GM21786 (cell line): Measurements from ENCODE around the gene POU2F3.

Experiments
- ATAC-seq: cut with Tn5 transposase; IDR thresholded peaks from one replicate; pipeline ENCODE4 v1.9.1; 2021; ENCODE audit not compliant: unreplicated experiment

The POU2F3 gene

DNA sequence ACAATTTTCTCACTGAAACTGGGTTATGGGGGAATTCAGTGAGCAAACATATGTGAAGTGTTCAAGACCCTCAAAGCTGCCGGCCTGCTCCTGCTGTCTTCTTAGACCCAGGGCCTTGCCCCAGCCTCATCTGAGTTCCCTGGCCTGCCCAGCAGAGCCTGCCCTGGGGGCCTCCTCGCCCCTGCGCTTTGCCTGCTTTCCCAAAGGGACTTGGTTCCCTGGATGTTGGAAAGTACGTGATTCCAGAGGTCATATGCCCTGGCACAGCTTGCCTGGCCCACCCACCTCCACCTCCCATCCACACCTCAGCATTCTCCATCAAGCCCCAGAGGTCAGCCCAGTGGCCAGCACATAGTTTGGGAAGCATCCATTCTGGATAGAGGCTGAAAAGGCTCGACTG is 13.7 kb upstream of the POU2F3 start:
- no peak for ATAC-seq

DNA sequence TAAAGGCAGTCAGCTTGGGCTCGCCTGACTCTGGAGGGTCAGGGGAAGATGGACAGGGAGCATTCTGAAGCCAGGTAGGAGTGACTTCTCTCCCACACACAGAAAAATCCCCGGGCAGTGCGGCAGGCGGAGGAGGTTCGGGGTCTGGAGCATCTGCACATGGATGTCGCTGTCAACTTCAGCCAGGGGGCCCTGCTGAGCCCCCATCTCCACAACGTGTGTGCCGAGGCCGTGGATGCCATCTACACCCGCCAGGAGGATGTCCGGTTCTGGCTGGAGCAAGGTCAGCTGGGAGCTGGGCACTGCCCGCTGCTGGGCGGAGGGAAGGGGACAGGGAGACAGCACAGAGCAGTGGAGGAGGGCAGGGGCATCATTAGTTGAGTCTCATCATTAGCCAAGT is 13.2 kb upstream of the POU2F3 start:
- ATAC-seq: no peak

DNA sequence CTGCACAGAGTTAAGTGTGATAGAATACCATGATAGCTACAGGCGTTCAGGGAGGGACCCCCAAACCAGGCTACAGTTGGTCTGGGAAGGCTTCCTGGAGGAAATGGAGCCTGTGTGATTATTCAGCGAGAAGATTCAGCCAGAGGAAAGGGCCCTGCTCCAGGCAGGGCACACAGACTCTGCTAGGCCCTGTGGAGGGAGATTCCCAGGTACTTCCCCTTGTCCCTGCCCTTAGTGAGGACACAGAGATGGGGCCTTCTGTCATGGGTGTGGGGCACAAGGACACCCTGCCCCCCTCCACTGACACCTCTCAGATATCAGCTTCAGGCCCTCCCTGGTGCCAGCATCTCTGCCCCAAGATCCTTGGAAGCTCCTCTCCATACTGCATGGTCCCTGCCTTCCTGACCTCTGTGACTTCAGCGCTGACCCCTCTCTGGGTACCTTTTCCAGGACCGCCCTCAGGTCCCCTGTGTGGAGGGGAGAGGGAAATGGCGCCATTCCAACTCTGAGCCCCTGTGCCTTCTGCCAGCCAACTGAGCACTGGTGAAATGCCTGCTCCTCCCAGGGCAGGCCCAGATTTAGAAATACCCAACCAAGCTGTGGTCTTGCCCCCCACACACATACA is 12.6 kb upstream of the POU2F3 start:
- no peak for ATAC-seq

DNA sequence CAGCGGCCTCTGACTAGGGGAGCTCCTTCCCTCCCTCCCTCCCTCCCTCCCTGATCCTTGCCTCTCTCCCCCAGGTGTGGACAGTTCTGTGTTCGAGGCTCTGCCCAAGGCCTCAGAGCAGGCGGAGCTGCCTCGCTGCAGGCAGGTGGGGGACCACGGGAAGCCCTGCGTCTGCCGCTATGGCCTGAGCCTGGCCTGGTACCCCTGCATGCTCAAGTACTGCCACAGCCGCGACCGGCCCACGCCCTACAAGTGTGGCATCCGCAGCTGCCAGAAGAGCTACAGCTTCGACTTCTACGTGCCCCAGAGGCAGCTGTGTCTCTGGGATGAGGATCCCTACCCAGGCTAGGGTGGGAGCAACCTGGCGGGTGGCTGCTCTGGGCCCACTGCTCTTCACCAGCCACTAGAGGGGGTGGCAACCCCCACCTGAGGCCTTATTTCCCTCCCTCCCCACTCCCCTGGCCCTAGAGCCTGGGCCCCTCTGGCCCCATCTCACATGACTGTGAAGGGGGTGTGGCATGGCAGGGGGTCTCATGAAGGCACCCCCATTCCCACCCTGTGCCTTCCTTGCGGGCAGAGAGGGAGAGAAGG is 11.1 kb upstream of the POU2F3 start:
- no peak for ATAC-seq

DNA sequence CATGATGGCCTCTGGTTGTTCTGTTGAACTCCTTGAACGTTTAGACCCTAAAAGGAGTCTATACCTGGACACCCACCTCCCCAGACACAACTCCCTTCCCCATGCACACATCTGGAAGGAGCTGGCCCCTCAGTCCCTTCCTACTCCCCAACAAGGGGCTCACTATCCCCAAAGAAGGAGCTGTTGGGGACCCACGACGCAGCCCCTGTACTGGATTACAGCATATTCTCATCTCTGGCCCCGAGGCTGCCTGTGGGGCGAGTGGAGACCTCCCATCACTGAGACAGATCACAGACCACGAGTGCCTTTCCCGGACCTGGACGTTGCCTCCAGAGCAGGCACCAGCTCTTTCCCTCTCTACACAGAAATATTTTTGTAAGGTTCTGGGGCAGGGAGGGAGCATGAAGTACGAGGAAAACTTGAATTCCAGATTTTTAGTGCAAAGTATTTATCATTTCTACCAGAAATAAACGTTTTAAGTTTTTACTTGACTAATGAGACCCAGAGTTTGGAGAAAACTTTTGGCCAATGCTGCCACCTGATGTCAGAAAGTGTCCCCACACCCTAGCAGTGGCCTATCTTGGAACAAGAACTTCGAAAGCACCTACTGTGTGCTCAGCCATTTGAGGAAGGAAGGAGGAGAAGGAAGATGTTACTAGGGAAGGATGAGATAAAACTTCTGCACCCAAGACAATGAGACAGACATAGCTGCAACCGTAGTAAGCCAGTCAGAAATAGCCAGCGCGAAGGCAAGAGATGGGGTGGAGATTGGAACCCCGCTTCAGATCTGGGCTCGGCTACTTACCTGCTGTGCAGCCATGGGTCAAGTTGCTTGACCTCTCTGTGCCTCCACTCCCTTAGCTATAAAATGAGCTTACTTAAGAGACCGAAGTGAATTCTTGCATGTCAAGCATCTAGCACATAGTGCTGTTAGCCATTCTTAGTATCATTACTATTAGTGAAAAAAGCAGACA is 10.2 kb upstream of the POU2F3 start:
- ATAC-seq: no peak

DNA sequence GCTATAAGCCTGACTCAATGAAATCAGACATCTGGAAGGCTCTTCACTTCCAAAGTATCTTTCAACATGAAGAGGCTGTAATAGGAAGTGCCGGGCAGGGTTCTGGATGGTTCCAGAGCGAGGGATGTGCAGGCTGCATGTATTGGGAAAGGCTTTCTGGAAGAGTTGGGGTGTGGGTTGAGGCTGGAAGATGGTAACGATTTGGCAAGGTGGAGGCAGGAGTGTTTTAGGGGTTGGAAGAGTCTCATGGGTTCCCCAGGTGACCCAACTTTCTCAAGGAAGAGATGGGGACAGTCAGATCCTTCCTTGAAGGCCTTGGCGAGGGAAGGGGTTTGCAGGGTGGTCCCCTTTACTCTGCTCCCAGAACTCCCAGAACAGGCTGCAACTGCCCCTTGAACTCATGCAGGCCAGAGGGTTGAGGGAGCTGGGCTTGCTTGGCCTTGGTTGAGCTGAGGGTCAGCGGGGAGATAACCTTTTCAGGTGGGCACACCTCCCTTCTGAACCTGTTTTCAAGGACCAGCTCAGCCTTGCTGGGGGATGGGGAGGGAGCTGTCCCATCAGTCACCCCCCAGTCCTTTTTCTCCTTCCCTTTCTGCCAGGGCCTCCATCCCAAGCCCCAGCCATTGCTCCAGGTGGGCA is 9.4 kb upstream of the POU2F3 start:
- ATAC-seq: no peak

DNA sequence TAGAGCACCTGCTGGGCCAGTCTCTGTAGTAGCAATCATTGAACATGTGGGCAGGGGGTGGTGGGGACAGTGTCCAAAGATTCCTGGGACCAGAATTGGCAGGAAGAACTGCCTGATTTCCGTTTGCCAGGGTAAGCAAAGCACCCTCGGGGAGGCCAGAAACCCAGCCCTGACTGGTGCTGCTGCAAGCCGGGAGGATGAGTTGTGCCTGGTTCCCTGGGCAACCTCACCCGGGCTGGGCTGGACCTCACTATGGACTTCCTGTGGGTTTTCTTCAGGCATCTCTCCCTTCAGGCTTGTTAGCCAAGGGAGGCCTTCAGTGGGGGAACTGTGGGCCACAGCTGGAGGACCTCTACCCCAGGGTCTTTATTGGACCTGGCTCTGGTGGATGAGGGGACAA is 8.0 kb upstream of the POU2F3 start:
- ATAC-seq: no peak

DNA sequence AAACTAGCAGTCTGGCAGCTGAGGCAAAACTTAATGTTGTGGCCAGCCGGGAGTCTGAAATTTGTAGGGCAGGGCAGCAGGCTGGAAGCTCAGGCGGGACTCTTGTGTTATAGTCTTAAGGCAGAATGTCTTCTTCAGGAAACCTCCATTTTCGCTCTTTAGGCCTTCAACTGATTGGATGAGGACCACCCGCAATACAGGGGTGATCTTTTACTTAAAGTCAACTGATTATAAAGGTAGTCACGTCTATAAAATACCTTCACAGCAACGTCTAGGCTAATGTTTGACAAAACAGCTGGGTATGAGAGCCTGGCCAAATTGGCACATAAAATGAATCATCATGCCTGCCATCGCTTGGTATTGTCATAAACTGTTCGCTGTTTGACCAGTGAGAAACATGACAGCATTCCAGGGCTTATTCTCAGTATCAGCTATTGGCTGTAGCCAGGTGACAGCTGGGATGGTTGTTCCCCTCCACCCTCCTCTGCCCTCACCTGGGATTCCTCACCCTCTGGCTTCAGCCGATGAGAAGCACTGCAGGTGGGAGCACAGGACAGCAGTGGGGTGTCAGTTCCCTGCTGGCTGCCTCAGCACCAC is 6.6 kb upstream of the POU2F3 start:
- no peak for ATAC-seq

DNA sequence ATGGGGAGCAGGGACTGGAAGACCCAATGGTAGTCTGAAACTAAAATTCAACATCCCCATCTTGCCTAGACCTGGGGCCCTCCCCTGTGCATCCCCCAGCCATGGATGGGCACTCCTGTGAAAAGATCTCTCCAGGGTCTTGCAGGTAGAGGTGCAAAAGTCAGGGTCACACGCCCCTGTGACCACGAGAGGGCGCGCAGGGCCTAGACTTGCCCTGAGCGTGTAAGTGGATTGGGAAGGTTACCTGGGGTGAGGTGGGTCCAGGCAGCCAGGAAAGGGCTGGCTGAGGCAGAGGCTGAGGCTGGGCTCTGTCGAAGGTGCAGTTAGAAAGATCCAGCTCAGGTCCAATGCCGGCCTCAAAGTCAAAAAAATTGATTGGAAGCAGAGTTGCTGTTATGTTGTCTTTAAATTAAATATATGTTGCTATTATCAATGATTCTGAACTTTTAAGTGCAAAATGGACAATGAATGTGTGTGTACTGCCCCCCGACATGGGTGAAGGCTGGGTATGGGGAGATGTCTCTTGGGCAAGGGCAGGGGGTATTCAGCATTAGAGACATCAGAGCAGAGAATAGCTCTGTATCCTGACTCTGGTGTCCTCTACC is 4.8 kb upstream of the POU2F3 start:
- no peak for ATAC-seq

DNA sequence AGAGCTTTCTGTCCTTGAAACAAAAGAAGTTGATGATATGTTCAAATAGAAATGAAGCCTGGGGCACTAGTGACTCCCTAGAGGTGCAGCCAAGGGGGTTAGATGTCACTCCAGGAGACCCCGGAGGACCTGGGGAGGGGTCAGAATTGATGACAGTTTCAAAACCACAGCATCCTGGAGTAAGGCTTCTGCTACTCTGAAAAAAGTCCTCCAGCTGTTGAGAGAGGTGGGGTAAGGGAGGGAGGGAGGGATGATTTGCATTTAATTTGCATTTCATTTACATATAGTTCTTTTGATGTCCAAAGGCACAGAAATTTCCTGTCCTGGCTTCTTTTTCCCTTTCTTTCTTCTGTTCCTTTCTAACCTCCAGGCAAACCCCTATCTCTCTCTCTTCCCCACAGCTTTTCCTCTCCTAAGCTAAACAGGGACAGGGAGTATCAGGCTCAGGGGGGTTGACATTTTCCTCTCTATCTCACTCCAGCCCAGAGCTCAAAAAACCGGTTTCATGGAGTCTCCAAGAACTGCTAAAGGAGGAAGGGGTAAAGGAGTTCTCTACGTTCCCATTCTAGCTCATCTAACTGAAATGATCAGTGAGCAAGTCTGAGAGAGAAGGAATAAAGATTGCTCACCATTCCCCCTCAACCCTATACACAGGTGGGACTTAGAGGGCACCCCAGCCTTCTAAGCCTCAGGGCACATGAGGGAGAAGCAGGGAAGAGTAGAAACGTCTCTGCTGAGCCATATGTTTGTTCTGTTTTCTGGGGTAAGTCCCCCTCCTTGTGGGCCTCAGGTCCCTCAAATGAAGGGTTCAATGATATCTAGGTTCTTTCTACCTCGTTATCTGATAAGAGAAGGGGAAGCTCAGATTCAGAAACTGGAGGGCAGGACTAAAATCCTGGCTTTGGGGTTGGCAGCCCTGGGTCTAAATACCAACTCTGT is 3.5 kb upstream of the POU2F3 start:
- no peak for ATAC-seq

DNA sequence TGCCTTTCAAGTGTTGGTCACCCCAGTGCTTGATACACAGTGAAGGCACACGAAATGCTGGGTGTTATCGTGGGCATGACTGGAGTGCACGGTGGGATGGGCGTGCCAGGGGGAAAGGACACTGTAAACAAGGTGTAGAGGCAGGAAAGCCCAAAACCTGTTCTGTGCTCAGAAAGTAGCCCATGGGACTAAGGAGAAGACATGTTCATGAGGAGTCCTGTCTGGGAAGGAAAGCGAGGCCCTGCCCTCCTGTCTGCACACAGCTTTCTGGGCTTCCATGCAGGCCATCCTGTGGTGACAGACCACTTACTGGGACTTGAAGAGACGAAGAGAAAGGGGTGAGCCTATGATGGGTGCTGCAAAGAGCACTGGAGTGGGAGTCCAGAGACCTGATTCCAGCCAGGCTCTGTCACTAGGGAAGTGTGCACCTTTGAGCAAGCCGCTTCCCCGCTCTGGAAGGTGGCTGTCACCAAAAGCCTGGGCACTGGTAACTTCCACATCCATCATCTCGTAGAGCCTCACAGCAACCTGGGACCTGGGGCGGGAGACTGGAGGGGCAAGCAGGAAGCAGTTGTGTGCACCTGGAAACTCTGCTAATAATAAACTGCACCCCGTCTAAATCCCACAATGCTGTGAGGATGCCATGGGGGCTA is 846 bp upstream of the POU2F3 start:
- ATAC-seq: no peak

DNA sequence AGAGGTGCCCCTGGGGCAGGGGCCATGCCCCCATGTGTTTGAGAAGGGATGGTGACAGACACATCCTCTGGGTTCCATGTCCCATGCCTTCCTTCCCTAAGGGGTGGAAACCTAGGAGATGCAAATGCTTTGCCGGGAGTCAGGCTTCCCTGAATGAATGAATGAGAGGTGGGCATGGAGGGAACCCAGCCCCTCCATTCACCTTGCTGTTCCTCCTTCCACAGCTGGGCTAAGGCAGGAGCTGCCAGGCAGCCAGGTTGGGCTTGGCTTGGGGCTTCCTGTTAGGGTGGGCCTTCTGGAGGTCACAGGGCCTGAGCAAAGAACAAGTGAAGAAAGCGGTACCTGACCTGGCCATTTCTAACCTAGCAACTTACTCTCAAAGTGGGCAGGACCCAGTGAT is 926 bp downstream of the POU2F3 start:
- no peak for ATAC-seq

DNA sequence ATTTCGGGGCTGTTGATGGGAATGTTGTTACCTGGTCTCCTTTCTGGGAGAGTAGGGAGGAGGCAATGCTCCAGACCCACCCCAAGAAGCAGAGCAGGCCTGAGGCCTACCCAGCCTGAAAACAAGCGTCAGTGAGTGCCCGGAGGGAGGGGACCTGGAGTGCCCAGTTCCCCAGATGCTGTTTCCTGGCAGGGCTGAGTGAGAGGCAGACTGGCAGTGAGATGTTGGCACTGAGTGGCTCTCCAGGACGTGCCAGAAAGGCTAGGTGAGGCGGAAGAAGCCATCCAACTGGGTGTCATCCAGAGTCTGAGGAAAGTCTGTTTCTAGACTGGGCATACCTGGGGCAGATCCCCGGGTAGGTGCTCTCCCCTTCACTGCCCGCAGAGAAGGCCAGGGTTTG is 1.3 kb downstream of the POU2F3 start:
- ATAC-seq: no peak

DNA sequence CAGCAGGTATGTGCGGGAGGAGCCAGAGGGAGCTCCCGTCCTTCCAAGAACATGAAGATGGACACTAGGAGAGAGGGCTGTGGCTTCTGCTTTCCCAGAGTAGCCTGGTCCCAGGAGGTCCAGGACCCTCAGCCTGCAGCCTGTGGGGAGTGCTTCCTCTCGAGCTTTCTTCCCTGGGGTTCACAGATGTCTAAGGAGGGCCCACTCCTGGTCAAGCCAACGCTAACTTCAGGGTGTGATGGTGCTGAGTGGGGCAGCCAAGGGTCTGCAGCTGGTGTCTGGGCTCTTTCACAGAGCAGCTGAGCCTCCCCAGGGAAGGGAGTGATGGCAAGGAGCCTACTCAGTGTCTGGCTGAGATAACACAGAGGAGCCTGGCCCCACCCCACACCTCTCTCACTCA is 3.3 kb downstream of the POU2F3 start:
- no peak for ATAC-seq

DNA sequence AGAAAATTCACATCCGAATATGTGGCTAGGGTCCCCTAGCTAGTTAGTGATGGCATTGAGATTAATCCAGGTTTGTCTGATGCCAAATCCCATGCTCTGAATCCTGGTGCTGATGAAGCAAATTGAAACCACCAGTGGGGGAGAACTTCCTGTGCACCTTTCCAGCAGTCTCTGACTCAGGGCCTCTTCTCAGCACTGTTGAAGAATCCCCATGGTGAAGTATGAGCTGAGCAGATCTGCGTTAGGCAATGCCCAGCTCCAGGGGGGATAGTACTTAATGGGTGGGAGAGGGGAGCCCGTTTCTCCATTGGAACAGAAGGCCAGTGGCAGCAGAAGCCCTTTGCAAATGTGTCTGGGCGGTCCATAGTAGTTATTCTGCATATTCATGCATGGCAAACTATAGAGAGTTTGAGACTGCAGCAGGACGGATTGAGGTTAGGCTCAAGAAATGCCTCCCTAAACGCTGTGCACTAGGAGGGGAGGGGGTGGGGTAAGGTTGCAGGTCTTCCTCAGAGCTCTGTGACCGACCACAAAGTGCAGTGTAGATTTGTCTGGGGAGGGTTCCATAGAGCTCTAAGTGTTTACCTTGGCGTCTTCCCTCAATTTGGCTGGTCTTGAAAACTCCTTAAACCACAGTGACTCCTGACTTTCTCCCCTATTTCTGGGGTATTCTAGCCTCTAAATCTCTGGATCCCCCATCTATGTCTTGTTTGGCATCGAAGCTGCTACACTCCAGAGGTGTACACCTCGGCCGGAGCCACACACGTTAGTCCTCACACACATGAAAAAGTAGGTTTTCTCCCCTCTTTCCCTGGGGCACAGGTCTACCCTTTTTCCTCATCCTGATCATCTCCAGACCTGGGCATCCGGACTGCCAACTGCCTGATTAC is 4.8 kb downstream of the POU2F3 start:
- ATAC-seq: no peak

DNA sequence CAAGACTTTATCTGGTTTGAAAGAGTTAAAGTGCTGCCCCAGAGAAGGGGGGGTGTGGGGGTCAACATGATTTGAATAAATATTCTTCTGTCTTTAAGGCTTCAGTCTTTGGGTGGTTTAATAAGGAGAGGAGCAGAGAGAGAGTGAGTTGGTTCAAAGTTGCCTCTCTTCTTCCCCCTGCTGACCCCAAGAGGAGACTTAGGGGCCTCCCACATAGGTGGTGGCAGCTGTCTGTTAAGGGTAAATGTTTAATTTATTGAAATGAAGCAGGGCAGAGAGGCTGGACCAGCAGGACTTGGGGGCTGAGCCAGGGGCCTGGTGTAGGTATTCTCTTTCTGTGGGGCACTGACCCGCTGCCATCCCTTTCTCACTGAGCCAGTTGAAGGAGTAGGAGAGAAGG is 5.5 kb downstream of the POU2F3 start:
- ATAC-seq: no peak

DNA sequence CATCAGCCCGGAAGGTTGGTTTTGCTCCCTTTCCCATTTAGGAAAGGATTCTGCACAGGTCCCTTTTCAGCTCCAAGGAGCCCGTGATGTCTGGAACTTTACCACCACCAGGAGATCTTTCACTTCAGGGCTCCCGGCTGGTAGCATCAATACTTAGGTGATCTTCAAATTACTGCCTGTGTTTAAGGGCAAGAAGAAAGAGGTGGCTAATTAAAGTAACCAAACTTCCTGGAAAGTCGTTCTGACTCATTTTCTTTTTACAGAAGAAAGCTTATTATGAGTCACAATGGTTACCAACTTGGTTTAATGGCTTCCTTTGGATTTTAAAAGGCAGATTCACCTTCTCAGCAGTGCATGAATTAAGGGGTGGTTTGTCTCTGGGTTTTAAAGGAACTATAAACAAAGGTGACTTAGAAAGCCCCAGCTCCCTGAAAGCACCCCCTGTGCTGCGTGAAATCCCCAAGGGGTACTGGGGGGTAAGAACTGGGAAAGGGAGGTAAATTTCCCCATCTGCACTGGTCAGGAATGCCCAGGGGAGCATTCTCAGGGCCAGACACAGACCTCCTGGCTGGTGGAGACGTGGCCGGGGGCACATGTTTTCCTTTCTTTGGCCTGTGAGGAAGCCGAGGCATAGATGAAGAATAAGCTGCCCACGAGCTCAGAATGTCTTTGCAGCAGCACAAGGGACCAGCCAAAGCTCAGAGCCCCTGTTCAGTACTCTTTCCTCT is 8.8 kb downstream of the POU2F3 start:
- ATAC-seq: peak; percentile 69
